Umbilical cord (tissue), 2 donors: ENCODE results near the gene ANKRD30B. TPM values are rescaled to one million over a fixed set of nuclear protein-coding genes. Genes with fewer than 3 reads are reported as not detected.
"Not testable (repeated sequence)": the region's sequence is repeated elsewhere in the genome, so short reads cannot be mapped to it uniquely, and the experiment has no call there.

ENCODE experiments used
- DNase-seq: peaks from one replicate; pipeline ENCODE4 v3.0.0-alpha.2; 2015; ENCODE audit warnings: low spot score
- total RNA-seq: library from RNA; depleted of rRNA; stranded (reverse); fragments of >200 nt; gene quantifications from one replicate; pipeline ENCODE4 v1.2.3, GENCODE V29; 2014; ENCODE audit warnings: low replicate concordance; ENCODE audit not compliant: insufficient read depth

The ANKRD30B gene, protein sequence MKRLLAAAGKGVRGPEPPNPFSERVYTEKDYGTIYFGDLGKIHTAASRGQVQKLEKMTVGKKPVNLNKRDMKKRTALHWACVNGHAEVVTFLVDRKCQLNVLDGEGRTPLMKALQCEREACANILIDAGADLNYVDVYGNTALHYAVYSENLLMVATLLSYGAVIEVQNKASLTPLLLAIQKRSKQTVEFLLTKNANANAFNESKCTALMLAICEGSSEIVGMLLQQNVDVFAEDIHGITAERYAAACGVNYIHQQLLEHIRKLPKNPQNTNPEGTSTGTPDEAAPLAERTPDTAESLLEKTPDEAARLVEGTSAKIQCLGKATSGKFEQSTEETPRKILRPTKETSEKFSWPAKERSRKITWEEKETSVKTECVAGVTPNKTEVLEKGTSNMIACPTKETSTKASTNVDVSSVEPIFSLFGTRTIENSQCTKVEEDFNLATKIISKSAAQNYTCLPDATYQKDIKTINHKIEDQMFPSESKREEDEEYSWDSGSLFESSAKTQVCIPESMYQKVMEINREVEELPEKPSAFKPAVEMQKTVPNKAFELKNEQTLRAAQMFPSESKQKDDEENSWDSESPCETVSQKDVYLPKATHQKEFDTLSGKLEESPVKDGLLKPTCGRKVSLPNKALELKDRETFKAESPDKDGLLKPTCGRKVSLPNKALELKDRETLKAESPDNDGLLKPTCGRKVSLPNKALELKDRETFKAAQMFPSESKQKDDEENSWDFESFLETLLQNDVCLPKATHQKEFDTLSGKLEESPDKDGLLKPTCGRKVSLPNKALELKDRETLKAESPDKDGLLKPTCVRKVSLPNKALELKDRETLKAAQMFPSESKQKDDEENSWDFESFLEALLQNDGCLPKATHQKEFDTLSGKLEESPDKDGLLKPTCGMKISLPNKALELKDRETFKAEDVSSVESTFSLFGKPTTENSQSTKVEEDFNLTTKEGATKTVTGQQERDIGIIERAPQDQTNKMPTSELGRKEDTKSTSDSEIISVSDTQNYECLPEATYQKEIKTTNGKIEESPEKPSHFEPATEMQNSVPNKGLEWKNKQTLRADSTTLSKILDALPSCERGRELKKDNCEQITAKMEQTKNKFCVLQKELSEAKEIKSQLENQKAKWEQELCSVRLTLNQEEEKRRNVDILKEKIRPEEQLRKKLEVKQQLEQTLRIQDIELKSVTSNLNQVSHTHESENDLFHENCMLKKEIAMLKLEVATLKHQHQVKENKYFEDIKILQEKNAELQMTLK (N-terminal part only)
- 1.4 TPM for total RNA-seq

DNA sequence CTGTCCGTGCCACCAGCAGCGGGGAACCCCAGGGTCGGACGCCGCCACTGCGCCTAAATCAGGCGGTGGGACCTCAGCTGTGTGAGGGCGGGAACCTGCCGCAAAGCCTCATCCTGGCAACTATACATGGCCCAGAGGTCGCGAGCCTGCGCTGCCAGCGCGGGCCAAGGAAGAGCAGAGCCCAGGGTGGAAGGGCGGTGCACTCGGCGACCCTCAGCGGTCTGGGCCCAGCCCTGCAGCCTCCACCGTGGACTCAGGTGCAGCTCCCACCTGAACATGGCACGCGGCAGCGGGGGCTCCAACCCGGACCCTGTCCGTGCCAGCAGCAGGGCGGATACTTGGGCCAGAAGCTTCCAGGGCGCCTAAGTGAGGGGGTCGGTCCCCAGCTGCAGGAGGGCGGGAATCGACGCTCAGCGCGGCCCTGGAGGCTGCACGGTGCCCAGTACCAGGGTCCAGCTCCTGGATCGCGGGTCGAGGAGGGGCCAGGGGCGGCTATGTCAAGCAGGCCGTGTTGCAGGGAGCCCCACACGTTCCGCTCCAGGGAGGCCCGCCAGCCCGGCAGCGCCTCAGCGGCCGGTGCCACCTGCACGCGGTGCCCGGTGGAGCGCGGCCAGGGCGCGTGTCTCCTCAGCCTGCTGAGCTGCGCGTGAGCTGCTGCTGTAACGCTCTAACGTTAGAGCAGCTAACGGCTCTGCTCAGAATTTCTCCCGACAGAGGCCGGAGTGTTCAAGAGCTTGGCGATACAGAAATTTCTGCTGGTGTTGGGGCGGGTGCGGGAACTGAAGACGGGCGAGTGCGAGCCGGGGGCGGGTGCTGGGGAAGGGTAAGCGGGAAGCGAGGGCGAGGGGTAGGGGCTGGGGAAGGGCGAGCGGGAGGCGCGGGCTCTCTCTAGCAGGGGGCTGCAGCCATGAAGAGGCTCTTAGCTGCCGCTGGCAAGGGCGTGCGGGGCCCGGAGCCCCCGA lies at the start of gene ANKRD30B:
Gene ANKRD30B (plus strand): TSS at position 660 of the 962 bp plus-strand sequence. CDS start 248 bp downstream, at position 908.
- DNase-seq: no peak

DNA sequence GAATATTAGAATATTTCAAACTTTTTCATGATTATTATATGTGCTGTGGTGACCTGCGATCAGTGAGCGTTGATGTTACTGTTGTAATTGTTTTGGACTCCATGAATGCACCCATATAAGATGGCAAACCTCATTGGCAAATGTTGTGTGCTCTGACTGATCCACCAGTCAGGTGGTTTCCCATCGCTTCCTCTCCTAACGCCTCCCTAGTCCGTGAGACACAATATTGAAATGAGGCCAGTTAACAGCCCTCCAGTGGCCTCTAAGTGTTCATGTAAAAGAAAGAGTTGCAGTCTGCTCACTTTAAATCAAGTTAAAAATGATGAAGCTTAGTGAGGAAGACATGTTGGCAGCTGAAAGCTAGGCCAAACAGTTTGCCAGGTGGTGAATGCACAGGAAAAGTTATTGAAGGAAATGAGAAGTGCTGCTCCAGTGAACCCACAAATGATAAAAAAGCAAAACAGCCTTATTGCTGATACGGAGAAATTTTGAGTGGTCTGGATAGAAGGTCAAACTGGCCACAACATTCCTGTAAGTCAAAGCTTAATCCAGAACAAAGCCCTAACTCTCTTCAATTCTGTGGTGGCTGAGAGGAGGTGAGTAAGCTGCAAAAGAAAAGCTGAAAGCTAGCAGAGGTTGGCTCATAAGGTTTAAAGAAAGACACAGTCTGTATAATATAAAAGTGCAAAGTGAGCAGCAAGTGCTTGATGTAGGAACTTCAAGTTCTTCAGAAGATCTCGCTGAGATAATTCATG lies 46.5 kb upstream of the ANKRD30B start:
- not testable (repeated sequence) for DNase-seq

DNA sequence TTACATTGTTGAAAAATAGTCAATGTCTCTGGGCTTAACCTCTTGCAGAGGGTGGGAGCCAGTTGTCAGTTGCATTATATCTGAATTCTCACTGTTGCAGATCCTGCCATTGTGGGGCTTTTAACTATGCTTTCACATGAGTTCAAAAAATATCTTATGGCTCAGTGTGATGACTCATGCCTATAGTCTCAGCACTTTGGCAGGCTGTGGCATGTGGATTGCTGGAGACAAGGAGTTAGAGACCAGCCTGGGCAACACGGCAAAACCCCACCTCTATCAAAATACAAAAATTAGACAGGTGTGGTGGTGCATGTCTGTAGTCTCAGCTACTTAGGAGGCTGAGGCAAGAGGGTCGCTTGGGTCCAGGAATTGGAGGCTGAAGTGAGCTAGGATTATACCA lies 38.2 kb upstream of the ANKRD30B start:
- DNase-seq: not testable (repeated sequence)

DNA sequence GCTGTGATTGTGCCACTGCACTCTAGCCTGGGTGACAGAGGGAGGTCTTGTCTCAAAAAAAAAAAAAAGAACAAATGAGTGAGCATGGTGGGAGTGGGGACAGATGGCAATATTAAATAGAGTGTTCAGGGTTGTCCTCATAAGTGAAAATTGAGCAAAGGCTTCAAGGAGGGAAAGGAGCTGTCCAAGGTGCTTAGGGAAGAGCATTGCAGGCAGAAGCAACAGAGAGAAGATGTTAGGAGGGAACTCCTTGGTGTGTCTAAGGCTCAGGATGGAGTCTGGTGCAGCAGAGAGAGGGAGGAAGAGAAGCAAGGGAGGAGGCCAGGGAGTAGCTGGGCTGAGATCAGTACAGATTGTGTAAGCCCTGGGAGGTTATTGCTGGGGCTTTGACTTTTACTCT lies 26.4 kb upstream of the ANKRD30B start:
- not testable (repeated sequence) for DNase-seq

DNA sequence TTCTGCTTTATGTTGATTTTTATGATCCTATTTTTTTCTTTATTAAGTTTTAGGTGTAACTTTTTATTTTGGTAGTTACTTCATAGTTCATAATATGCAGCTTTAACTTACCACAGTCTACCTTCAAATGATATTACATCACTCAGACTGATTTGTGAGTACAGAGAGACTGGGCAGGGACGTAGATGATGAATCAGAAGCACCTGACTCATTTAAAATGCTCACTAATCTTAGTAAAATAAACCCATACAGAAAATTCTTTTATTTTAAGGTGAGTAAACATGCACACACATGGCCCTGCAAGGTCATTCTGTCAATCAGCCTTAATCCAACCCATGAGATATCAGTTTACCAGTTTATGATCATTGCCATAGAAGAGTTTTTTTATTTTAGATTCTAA lies 8.9 kb upstream of the ANKRD30B start:
- DNase-seq: not testable (repeated sequence)

DNA sequence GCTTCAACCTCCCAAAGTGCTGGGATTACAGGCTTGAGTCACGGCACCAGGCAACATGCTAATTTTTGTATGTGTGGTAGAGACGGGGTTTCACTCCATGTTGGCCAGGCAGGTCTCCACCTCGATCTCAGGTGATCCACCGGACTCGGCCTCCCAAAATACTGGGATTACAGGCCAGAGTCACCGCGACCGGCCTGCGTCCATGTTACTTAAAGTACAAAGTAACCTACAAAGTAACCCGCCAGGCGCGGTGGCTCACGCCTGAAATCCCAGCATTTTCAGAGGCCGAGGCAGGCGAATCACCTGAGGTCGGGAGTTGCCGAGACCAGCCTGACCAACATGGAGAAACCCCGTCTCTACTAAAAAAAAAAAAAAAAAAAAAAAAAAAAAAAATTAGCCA lies 1.1 kb upstream of the ANKRD30B start:
- no peak for DNase-seq

DNA sequence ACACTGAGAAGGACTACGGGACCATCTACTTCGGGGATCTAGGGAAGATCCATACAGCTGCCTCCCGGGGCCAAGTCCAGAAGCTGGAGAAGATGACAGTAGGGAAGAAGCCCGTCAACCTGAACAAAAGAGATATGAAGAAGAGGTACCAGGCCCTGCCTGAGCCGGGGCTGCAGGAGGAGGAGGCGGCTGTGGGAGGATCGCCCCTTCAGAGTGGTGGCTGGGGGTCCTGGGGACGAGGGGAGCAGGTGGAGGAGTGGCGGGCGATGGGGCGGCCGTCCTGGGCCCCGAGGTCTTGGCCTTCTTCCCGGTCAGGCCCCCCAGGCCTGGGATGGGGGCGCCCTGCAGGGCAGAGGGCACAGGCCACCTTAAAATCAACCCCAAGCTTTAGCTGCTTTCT lies 524 bp downstream of the ANKRD30B start:
- no peak for DNase-seq

DNA sequence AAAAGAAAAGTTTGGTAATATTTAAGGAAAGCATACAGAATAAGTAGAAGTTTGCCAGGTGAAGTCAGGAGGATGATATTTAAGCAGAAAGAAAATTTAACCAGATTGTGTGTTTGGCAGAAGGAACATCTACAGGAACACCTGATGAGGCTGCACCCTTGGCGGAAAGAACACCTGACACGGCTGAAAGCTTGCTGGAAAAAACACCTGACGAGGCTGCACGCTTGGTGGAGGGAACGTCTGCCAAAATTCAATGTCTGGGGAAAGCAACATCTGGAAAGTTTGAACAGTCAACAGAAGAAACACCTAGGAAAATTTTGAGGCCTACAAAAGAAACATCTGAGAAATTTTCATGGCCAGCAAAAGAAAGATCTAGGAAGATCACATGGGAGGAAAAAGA lies 15.6 kb downstream of the ANKRD30B start:
- DNase-seq: not testable (repeated sequence)

DNA sequence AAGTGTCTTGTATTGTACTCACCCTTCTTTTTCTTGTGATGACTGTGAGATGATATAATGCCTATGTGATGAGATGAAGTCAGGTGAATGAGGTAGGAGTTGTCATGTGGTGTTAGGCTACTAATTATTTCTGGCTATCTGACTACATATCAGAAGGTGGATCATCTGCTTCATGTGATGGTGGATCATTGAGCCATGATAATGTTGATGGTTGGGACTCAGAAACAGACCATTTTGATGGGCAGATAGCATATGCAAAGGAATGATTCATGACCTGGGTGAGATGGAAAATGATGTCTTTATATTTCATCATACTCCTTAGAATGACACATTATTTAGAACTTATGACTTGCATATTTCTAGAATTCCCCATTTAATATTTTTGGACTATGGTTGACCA lies 19.5 kb downstream of the ANKRD30B start:
- no peak for DNase-seq

DNA sequence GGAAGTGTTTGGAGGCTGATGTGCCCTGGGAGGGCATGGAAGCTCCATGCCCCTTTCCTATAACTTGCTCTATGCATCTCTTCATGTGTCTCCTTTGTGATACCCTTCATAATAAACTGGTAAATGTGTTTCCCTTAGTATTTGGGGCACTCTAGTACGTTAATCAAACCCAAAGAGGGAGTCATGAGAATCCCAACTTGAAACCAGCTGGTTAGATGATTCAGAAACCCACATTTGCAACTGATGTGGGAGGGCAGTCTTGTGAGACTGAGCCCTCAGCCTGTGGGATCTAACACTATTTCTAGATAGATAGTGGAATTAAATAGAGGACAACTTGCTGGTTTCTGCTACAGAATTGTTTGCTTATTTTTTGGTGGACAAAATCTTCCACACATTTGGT lies 20.3 kb downstream of the ANKRD30B start:
- no peak for DNase-seq

DNA sequence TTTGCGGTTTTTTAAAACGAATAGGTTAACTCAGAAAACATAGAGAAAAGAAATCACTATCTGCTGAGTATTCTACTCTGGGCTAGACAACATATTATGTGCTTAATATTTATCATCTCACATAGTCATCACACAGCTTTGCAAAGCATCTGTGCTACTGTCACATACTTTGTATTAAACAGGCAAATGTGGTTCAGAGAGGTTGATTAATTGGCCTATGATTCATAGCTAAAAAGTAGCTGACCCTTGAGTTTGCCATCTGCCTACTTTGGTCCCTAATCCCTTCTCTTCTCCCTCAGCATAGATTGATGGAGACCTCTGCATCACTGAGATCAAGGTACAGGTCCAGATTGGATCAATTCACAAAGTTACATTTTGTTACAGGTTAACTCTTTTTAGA lies 21.4 kb downstream of the ANKRD30B start:
- no peak for DNase-seq

DNA sequence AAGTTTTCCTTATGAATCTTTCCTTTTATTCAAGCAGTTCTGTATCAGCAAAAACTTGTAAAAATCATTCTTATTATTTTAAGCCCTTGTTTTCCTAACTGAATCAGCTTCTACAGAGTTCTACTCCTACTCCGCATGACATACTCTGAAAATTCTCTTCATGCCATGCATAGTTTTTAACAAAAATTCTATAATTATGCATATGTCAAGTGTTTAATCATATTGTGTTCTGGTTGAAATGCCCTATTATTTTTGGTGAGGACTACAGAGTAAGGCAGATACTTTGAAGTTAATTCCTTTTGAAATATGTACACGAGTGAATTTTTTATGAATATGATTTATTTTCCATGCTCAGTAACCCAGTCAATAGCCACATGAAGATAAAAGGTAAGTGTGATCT lies 28.8 kb downstream of the ANKRD30B start:
- no peak for DNase-seq

DNA sequence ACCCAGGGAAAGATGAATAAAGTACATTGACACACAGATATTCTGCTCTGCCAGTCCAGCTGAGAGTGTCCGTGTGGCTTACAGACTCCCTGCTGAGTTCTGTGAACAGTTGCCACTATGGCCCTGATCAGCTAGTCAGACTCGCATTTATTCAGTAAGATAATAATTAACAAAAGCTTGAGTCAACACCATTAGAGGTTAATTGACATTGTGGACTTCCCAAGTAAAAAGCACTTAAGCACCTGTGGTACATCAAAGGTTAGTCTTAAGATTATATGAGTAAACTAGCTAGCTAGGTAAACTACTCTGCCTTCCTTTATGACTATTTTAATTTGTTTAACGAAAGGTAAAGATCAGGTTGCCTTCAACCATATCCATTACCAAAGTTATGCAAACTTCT lies 33.7 kb downstream of the ANKRD30B start:
- DNase-seq: no peak

DNA sequence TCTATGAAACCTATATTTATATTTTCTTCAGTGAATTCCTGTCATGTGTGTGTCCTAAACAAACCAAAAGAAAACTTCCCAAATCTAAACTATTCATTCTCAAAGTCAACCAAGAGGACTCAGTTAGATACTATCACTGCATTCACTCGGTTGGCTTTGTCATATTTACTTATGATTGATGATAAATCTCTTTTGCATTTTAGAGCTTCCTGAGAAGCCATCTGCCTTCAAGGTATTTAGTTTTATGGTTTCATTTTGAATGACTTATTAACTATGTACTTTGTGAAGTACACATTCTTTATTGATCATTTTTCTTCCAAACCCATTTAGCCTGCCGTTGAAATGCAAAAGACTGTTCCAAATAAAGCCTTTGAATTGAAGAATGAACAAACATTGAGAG lies 36.2 kb downstream of the ANKRD30B start:
- no peak for DNase-seq

DNA sequence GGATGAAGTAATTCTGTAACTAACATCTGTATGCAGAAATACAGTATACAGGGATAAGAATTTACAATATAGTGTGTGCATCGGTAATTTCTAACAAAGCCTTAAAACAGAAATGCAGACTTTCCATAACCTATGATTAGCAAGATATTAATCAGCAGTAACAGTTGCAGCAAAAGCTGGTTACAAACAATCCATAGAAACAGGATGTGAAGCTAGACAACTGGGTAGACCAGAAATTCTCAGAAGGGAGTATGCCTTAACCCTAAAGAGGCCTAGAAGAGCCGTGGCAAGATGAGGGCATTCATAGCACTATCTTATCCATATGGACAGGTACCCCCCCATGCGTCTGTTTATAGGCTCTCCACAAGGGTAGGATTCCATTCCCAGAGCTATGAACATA lies 48.9 kb downstream of the ANKRD30B start:
- not testable (repeated sequence) for DNase-seq

DNA sequence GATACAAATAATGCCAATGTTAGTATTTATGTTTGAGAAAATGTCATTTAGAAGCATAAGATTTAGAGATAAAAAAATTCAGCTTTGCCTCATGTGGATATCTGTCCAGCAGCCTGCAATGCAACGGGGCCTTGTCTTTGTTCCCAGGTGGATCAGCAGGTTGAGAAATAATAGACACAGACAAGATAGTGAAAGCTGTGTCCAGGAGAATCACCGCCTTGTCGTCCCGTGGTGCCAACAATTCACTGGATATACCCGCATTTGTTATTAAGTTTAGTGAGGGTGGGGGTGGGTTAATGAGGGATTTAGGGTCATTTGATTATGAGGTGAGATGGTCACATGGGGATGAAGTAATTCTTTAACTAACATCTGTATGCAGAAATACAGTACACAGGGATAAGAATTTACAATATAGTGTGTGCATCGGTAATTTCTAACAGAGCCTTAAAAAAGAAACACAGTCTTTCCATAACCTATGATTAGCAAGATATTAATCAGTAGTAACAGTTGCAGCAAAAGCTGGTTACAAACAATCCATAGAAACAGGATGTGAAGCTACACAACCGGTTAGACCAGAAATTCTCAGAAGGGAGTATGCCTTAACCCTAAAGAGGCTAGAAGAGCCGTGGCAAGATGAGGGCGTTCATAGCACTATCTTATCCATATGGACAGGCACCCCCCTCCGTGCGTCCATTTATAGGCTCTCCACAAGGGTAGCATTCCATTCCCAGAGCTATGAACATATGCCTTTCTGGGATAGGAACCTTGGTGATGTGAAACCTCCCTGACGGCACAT lies 50.2 kb downstream of the ANKRD30B start:
- not testable (repeated sequence) for DNase-seq

DNA sequence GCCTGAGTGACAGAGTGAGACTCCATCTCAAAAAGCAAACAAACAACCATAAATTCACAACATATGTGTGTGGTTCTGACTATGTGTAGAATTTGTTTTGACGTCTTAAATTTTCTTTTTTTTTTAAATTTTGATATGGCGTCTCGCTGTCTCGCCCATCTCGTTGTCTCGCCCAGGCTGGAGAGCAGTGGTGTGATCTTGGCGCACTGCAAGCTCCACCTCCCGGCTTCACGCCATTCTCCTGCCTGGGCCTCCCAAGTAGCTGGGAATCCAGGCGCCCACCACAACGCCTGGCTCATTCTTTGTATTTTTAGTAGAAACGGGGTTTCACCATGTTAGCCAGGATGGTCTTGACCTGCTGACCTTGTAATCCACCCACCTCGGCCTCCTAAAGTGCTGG lies 63.1 kb downstream of the ANKRD30B start:
- not testable (repeated sequence) for DNase-seq

DNA sequence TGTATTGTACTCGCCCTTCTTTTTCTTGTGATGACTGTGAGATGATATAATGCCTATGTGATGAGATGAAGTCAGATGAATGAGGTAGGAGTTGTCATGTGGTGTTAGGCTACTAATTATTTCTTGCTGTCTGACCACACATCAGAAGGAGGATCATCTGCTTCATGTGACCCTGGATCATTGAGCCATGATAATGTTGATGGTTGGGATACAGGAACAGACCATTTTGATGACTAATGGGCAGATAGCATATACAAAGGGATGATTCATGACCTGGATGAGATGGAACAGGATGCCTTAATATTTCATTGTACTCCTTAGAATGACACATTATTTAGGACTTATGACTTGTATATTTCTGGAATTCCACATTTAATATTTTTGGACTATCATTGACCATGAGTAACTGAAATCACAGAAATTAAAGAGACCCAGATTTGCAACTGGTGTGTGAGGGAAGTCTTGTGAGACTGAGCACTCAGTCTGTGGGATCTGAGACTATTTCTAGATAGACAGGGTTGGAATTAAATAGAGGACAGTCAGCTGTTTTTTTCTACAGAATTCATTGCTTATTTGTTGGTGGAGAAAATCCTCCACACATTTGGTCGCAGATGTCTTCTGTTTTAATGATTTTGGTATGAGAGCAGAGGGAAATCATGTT lies 79.1 kb downstream of the ANKRD30B start:
- not testable (repeated sequence) for DNase-seq
